CD4-positive, CD25-positive, alpha-beta regulatory T cell (primary cell): ENCODE results near the gene OR2T10. TPM values are rescaled to one million over a fixed set of nuclear protein-coding genes. Genes with fewer than 3 reads are reported as not detected.
"Not testable (repeated sequence)": the region's sequence is repeated elsewhere in the genome, so short reads cannot be mapped to it uniquely, and the experiment has no call there.

ENCODE experiments used
- ATAC-seq, 2 donors: fragments of 150-1000 bp; cut with Tn5 transposase; one replicate each; pipeline ENCODE4 v1.10.0; 2021; ENCODE audit warnings: low read depth in 2 of 2, moderate number of reproducible peaks in 2 of 2, moderate library complexity in 1 of 2
- DNase-seq, 3 donors: peaks; one replicate each; pipeline versions ENCODE4 v3.0.0 to v3.0.0-alpha.2; 2012 to 2022; ENCODE audit warnings: mixed read lengths in 1 of 3
- H3K27ac ChIP-seq: one replicate; pipeline ENCODE4 v1.7.0; 2013; ENCODE audit warnings: mild to moderate bottlenecking, low read length; ENCODE audit not compliant: insufficient read depth, poor library complexity, severe bottlenecking
- H3K27me3 ChIP-seq: one replicate; pipeline ENCODE4 v1.7.0; 2013; ENCODE audit warnings: low read length; ENCODE audit not compliant: control insufficient read depth, insufficient read depth
- H3K36me3 ChIP-seq: one replicate; pipeline ENCODE4 v1.7.0; 2013; ENCODE audit warnings: mild to moderate bottlenecking, low read length, moderate library complexity; ENCODE audit not compliant: control insufficient read depth, insufficient read depth
- H3K4me1 ChIP-seq: 2 replicates; pipeline ENCODE4 v1.7.0; 2013; ENCODE audit warnings: mild to moderate bottlenecking, low read length; ENCODE audit not compliant: insufficient read depth, control insufficient read depth, poor library complexity, severe bottlenecking
- H3K4me3 ChIP-seq: one replicate; pipeline ENCODE4 v1.7.0; 2013; ENCODE audit warnings: low read depth, mild to moderate bottlenecking, low read length, moderate library complexity
- H3K9me3 ChIP-seq, 2 experiments: 1 replicate in 1 of 2; 2 replicates in 1 of 2; pipeline ENCODE4 v1.7.0; 2013; ENCODE audit warnings: low read length in 2 of 2, mild to moderate bottlenecking in 1 of 2, moderate library complexity in 1 of 2; ENCODE audit not compliant: control insufficient read depth in 2 of 2
- H3K27ac Mint-ChIP-seq, 3 donors: one replicate each; pipeline ENCODE4 v1.8.0; 2020 to 2022; ENCODE audit warnings: mild to moderate bottlenecking in 3 of 3, mixed read lengths in 3 of 3, moderate library complexity in 2 of 3
- H3K27me3 Mint-ChIP-seq: one replicate; pipeline ENCODE4 v1.8.0; 2022; ENCODE audit warnings: mild to moderate bottlenecking, mixed read lengths
- H3K36me3 Mint-ChIP-seq: one replicate; pipeline ENCODE4 v1.8.0; 2020; ENCODE audit warnings: mixed read lengths
- H3K4me1 Mint-ChIP-seq, 4 donors: one replicate each; pipeline ENCODE4 v1.8.0; 2020 to 2022; ENCODE audit warnings: mixed read lengths in 4 of 4, mild to moderate bottlenecking in 1 of 4
- H3K4me3 Mint-ChIP-seq, 4 donors: one replicate each; pipeline ENCODE4 v1.8.0; 2020 to 2022; ENCODE audit warnings: mild to moderate bottlenecking in 4 of 4, mixed read lengths in 4 of 4, moderate library complexity in 3 of 4
- H3K9me3 Mint-ChIP-seq, 7 donors: one replicate each; pipeline ENCODE4 v1.8.0; 2020 to 2022; ENCODE audit warnings: mixed read lengths in 7 of 7, mild to moderate bottlenecking in 3 of 7, moderate library complexity in 2 of 7
- polyA plus RNA-seq, 4 donors: library from polyadenylated mRNA; unstranded; fragments of 300-500 nt; fragmentation: Illumina TruSeq; gene quantifications; one replicate each; pipeline ENCODE4 v1.2.3, GENCODE V29; 2021
- total RNA-seq: library from RNA; stranded (reverse); gene quantifications from one replicate; pipeline ENCODE4 v1.2.3, GENCODE V29; 2022

The OR2T10 gene
- total and polyA plus RNA-seq, 5 donors from 2014 or later: not detected

DNA sequence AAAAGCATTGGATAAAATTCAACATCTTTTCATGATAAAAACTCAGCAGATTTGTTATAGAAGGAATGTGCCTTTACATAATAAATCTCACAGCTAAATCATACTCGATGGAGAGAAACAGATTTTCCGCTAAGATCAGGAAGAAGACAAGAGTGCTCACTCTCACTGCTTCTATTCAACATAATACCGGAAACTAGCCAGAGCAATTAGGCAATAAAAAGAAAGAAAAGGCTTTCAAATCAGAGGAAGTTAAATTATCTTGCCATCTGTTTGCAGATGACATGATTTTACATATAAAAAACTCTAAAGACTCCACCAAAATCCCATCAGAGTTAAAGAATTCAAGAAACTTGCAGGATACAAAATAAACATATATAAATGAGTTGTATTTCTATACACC is 26.7 kb downstream of the OR2T10 start:
- H3K9me3 Mint-ChIP-seq, H3K9me3 ChIP-seq, DNase-seq, H3K4me3 Mint-ChIP-seq, H3K36me3 Mint-ChIP-seq, H3K27me3 ChIP-seq, H3K4me3 ChIP-seq, H3K36me3 ChIP-seq, H3K27ac Mint-ChIP-seq, ATAC-seq, H3K27me3 Mint-ChIP-seq, H3K4me1 ChIP-seq, H3K27ac ChIP-seq: not testable (repeated sequence)
- peaks cover 0 to 22% (median 2%) of the 10 kb centered on the region in 4 donors for H3K4me1 Mint-ChIP-seq

DNA sequence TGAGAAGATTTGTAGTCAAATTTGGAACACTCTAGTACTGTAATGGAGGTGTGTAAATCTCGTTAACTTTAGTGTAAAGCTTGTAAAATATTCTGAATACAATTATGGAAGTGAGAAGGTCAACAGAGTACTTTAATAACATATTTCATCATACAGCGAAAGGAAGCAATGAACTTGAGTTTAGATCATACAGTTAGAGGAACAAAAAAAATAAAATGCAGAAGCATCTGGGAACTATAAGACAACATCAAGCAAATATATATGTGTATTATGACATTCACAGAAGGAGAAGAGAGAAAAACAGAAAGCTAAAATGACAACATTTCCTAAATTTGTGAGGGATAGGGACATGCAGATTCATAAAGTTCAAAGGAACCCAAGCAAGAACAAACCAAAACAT is 28.5 kb downstream of the OR2T10 start:
- not testable (repeated sequence) for H3K36me3 ChIP-seq, H3K9me3 ChIP-seq, DNase-seq, H3K27ac ChIP-seq, ATAC-seq, H3K27me3 ChIP-seq, H3K27me3 Mint-ChIP-seq, H3K9me3 Mint-ChIP-seq, H3K4me3 Mint-ChIP-seq, H3K4me3 ChIP-seq, H3K36me3 Mint-ChIP-seq, H3K4me1 ChIP-seq
- H3K27ac Mint-ChIP-seq: peak overlapping the region in 1 of 3 donors; percentile 57
- H3K4me1 Mint-ChIP-seq: peaks cover 0 to 28% (median 5%) of the 10 kb centered on the region in 4 donors

DNA sequence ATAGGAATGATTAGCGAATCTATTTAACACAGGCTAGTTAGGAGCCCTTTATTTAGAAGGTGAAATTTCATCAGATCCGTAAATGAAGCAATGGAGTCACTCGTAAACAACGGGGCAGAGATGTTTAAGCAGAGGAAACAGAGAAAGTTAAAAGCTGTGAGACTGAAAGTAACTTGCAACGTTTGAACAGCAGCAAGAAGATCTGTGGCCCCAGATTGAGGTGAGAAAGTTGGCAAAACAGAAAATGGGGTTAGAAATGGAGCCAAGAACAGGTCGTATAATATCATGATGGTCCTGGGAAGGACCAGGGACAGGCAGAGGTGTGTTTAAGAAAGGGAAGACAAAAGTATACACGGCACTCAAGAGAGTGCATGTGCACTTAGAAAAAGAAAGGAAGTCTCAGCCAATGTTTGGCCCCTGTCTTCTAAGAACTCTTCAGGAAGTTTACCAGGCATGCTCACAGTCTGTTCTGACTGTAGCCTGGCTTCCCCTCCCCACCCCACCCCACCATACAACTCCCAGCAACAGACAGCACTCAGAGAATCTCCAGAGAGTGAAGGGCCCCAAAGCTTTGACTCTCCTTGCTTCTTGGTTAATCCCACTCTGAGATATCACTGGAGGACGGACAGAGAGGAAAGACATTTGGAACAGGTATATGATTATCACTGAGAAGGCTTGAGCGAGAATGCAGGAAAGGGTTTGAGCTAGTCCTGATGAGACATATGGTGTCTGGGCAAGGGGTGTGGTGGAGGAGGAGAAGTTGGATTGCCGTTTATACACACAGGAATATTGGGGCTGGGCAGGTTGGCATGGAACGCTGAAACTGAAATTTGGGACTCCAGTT is 31.7 kb downstream of the OR2T10 start:
- not testable (repeated sequence) for H3K27ac ChIP-seq, H3K9me3 Mint-ChIP-seq, H3K36me3 Mint-ChIP-seq, H3K9me3 ChIP-seq, H3K27me3 Mint-ChIP-seq, H3K27me3 ChIP-seq, H3K36me3 ChIP-seq, H3K4me1 ChIP-seq
- Mint-ChIP-seq H3K4me1 (peaks cover 0 to 26% (median 5%) of the 10 kb centered on the region in 4 donors), H3K27ac (peak overlapping the region; percentile 85 to 99 (median 87)), H3K4me3 (peak overlapping the region; percentile 71 to 88 (median 84))
- DNase-seq (peak in 2 of 3 donors; percentile 41 to 67), ATAC-seq (peak; percentile 90 to 93)
- H3K4me3 ChIP-seq: peak overlapping the region; percentile 70

DNA sequence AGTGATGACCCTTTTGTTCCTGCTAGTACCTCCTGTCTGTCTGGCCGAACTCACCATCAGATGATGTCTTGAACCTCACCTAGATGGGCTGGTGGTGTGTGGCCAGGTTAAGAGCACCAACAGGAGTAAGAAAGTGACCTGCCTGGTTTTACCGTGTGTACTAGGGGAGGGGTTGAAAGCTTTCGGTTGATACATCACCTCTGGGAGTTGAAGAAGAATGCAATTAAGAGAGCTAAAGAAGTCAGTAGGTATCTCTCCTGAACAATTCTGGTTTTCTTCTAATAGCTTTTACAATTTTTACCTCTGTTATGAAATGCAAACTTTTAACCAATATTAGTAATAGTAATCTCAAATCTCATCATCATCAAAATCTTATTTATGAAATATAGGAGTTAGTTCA is 34.8 kb downstream of the OR2T10 start, which contains the start of gene OR2T29:
Gene OR2T29, minus strand, starts transcription at position 101 of the 400 bp plus-strand sequence. CDS start 3,281 bp downstream, outside the sequence.
- H3K27ac Mint-ChIP-seq: peak within 1 kb of the TSS in 1 of 3 donors; percentile 62
- H3K27me3 Mint-ChIP-seq: not testable (repeated sequence)

DNA sequence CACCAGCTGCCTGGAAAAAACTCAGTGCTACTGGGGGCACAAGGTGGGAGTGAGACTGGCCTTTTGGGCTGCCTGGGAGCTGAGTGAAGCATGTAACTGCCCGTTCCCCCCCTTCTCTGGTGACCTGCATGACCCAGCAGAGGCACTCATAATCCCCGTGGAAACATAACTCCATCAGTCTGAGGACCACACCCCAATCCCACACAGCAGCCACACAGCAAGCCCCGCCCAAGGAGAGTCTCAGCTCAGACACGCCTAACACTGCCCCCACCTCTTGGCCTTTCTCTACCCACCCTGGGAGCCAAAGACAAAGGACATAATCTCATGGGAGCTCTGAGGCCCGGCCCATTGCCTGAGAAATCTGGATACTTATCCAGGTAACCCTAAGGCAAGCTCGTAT is 46.5 kb downstream of the OR2T10 start:
- H3K27ac Mint-ChIP-seq, H3K27ac ChIP-seq, H3K36me3 Mint-ChIP-seq, H3K9me3 ChIP-seq, H3K4me1 ChIP-seq, DNase-seq, H3K4me3 ChIP-seq, ATAC-seq, H3K36me3 ChIP-seq, H3K9me3 Mint-ChIP-seq, H3K4me1 Mint-ChIP-seq, H3K27me3 ChIP-seq, H3K27me3 Mint-ChIP-seq, H3K4me3 Mint-ChIP-seq: not testable (repeated sequence)

More for the DNA sequence above, 34.8 kb downstream of the OR2T10 start, which contains the start of gene OR2T29:
- not testable (repeated sequence) for ATAC-seq, H3K9me3 Mint-ChIP-seq, H3K4me1 ChIP-seq, H3K4me3 Mint-ChIP-seq, H3K36me3 Mint-ChIP-seq, H3K36me3 ChIP-seq, DNase-seq, H3K27me3 ChIP-seq, H3K4me3 ChIP-seq, H3K27ac ChIP-seq, H3K9me3 ChIP-seq
- peaks cover 0 to 15% (median 4%) of the 10 kb centered on the region in 4 donors for H3K4me1 Mint-ChIP-seq

DNA sequence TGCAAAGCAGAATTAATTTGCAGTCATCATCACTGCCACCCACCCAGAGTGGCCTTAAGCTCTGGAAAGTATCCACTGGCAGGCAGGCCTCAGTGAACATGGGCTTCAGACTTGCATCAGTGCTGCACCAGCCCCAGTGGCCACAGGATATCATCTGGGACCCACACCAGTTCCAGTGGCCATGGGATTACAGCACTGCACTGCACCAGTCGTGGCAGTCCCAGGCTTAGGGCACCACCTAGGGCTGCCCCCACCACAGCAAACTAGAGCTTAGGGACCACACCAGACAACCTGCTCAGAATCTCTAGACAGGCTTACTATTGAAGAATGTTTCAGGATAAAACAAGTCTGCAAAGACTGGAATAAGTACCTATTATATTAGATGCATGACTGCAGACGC is 50.1 kb downstream of the OR2T10 start:
- H3K9me3 Mint-ChIP-seq, H3K27ac Mint-ChIP-seq, H3K27ac ChIP-seq, H3K4me1 ChIP-seq, H3K4me3 Mint-ChIP-seq, H3K4me3 ChIP-seq, H3K27me3 Mint-ChIP-seq, H3K36me3 ChIP-seq, H3K27me3 ChIP-seq, H3K4me1 Mint-ChIP-seq, H3K36me3 Mint-ChIP-seq, ATAC-seq, H3K9me3 ChIP-seq, DNase-seq: not testable (repeated sequence)

Other genes starting within 250 kb of the OR2T10 start
- gene OR14C36, start 248.9 kb downstream of the OR2T10 start, total RNA-seq: not detected
- gene OR14C36, start 248.9 kb downstream of the OR2T10 start, polyA plus RNA-seq: not detected
- gene OR2T4, start 236.0 kb downstream of the OR2T10 start, total RNA-seq: not detected
- not detected for gene OR2T4, start 236.0 kb downstream of the OR2T10 start, polyA plus RNA-seq
- gene OR2T6, start 222.0 kb downstream of the OR2T10 start, total RNA-seq: not detected
- gene OR2T6, start 222.0 kb downstream of the OR2T10 start, polyA plus RNA-seq: not detected
- gene OR2T1, start 194.7 kb downstream of the OR2T10 start, total RNA-seq: not detected
- not detected for gene OR2T1, start 194.7 kb downstream of the OR2T10 start, polyA plus RNA-seq
- gene OR2T2, start 152.1 kb downstream of the OR2T10 start, total RNA-seq: not detected
- gene OR2T2, start 152.1 kb downstream of the OR2T10 start, polyA plus RNA-seq: not detected
- not detected for gene OR2T3, start 124.3 kb downstream of the OR2T10 start, total RNA-seq
- gene OR2T3, start 124.3 kb downstream of the OR2T10 start, polyA plus RNA-seq: not detected
- gene OR2T5, start 109.1 kb downstream of the OR2T10 start, total RNA-seq: not detected
- not detected for gene OR2T5, start 109.1 kb downstream of the OR2T10 start, polyA plus RNA-seq
- gene OR2G6, start 89.6 kb downstream of the OR2T10 start, total RNA-seq: not detected
- not detected for gene OR2G6, start 89.6 kb downstream of the OR2T10 start, polyA plus RNA-seq
- gene OR2T29, start 34.9 kb downstream of the OR2T10 start, total RNA-seq: not detected
- not detected for gene OR2T29, start 34.9 kb downstream of the OR2T10 start, polyA plus RNA-seq
- not detected for gene OR2T34, start 22.9 kb downstream of the OR2T10 start, total RNA-seq
- gene OR2T34, start 22.9 kb downstream of the OR2T10 start, polyA plus RNA-seq: not detected
- not detected for gene OR2T11, start 37.4 kb upstream of the OR2T10 start, total RNA-seq
- not detected for gene OR2T11, start 37.4 kb upstream of the OR2T10 start, polyA plus RNA-seq
- not detected for gene OR2T35, start 47.6 kb upstream of the OR2T10 start, total RNA-seq
- not detected for gene OR2T35, start 47.6 kb upstream of the OR2T10 start, polyA plus RNA-seq
- not detected for gene OR2T27, start 57.8 kb upstream of the OR2T10 start, total RNA-seq
- not detected for gene OR2T27, start 57.8 kb upstream of the OR2T10 start, polyA plus RNA-seq
- gene OR14I1, start 105.1 kb upstream of the OR2T10 start, total RNA-seq: not detected
- not detected for gene OR14I1, start 105.1 kb upstream of the OR2T10 start, polyA plus RNA-seq
- not detected for gene LYPD8, start 158.1 kb upstream of the OR2T10 start, total RNA-seq
- under 1 TPM in 1 of 4 donors, not detected in 3; 0.22 TPM for gene LYPD8, start 158.1 kb upstream of the OR2T10 start, polyA plus RNA-seq
- gene SH3BP5L, start 228.2 kb upstream of the OR2T10 start, total RNA-seq: 18.3 TPM
- 1 to 10 TPM; 2.2 to 6.5 (median 4.5) TPM for gene SH3BP5L, start 228.2 kb upstream of the OR2T10 start, polyA plus RNA-seq
- 39.1 TPM for gene ZNF672, start 240.5 kb upstream of the OR2T10 start, total RNA-seq
- 10 to 100 TPM; 24.8 to 33.3 (median 27.5) TPM for gene ZNF672, start 240.5 kb upstream of the OR2T10 start, polyA plus RNA-seq